GM10266 (cell line): ENCODE measurements around the gene DLX4.

ENCODE experiments used
- DNase-seq: peaks from one replicate; pipeline ENCODE4 v3.0.0; 2012; ENCODE audit errors: extremely low spot score
- CTCF ChIP-seq: IDR thresholded peaks from 2 replicates; pipeline ENCODE4 v1.5.1; 2012; ENCODE audit warnings: mild to moderate bottlenecking, low read depth; ENCODE audit not compliant: control insufficient read depth, insufficient read depth; ENCODE audit errors: missing control alignments

The DLX4 gene

GRCh38 chr17:49928126-49928800, 40.7 kb upstream of the DLX4 start:
- no peak for TF ChIP-seq CTCF
- DNase-seq: no peak

DNA sequence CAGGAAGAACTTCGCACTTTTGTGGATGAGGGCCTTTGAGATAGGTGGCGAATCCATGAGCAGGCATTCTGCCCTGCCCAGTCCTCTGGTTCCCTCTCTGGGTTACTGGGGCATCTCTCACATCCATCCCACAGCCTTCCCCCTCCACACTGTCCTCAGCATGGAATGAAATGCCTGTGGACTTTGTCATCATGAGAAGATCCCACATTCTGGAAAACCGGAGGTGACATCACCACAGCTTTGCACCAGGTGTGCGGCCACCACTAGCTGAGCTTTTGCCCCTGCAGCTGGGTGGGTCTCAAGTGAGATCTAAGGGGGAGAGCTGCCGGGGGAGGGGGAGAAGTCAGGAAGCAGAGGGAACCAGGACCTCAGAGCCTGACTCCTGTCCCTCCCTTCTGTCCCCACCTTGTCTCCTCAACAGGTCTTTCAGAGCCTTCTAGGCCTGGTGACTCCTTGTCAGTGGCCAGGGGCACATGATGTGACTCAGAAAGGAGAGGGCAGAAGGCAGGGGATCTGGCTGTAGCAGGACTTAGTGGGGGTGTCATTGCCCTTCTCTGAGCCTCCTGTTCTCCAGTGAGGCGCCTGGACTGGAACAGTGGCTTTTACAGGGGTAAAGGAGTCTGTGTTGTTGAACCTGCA, 40.0 kb upstream of the DLX4 start:
- DNase-seq: no peak
- no peak for TF ChIP-seq CTCF

- no peak for DNase-seq
- no peak for TF ChIP-seq CTCF
Observed at GRCh38 chr17:49930880-49931279, 38.1 kb upstream of the DLX4 start.

DNA sequence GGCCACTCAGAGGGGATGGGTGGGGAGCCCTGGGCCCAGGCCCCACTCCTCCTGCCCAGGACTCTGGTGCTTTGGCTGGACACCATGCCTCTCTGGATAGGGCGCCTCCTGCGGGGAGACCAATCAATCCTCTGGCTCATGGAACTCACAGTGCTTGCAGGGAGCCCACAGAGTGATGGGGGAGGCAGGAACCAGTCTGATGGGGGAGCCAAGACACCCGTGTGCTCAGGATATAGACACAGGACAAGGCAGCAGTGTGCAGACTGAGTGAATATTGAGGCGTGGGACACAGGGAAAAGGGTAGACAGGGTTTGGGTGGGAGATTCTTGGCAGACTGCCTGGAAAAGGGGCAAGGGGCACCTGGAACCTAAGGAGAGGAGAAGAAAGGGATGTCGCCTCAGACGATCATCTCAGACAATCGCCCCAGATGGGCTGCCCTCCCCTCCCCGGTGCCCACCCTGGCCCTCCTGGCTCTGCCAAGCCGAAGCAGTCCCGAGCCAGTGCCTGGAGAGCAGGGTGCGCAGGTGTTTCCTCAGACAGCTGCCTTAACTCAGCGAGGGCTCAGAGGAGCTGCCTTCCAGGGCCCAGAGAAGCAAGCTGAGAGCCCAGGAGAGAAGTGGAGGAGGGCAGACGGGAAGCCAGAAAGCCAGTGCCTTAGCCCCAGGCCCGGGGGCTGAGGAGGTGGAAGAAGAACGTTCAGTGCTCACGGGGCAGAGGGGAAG, 37.4 kb upstream of the DLX4 start:
- TF ChIP-seq CTCF: no peak
- DNase-seq: no peak

- DNase-seq: no peak
Observed at GRCh38 chr17:49932138-49932723, 36.8 kb upstream of the DLX4 start.

DNA sequence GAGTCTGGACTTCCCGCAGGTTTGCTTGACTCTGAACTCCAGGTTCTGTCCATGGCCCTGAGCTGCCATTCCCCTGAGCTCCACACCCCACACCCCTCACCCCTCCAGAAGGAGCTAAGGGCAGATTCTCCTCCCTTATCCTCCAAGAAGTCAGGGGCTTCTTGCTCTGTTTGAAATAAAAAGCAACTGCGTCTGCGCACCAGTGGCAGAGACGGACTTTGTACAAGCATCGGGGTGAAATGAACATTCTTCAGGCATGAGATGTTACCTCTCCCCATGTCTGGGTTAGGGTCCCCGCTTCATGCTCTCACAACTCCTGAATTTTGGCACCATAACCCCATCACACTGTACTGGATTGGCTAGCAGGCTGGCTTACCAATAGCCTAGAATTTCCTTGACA, 36.1 kb upstream of the DLX4 start:
- TF ChIP-seq CTCF: no peak
- DNase-seq: no peak

More at GRCh38 chr17:49932138-49932723, 36.8 kb upstream of the DLX4 start:
- TF ChIP-seq CTCF: no peak
